GM18868 (cell line): ENCODE measurements around the gene CMIP.
A peak's percentile ranks its signal among the peaks of the same experiment; 100 is the strongest.

ENCODE experiments used
- ATAC-seq: cut with Tn5 transposase; IDR thresholded peaks from one replicate; pipeline ENCODE4 v1.9.1; 2021; ENCODE audit warnings: mild to moderate bottlenecking, moderate library complexity; ENCODE audit not compliant: unreplicated experiment

Gene CMIP

GRCh38 chr16:81458827-81459598 lies 14.4 kb downstream of the CMIP start:
- no peak for ATAC-seq

DNA sequence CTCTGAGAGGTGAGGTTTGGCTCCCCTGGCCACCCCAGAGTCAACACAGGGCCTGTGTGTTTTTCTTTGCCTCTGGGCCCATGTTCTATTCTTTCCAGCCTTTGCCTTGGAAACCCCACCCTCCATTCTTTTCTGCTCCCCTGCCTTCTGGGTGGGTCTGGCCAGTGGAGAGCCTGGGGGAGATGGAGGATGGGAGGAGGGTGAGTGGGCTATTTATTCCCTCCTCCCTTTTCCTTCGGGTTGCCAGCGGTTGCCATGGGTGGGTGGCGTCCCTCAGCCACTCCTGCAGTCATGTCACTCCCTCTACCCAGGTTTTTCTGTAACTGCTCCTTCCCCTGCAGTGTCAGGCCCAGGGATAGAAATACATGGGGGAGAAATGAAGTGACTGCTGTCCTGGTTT lies 15.5 kb downstream of the CMIP start:
- ATAC-seq: no peak

DNA sequence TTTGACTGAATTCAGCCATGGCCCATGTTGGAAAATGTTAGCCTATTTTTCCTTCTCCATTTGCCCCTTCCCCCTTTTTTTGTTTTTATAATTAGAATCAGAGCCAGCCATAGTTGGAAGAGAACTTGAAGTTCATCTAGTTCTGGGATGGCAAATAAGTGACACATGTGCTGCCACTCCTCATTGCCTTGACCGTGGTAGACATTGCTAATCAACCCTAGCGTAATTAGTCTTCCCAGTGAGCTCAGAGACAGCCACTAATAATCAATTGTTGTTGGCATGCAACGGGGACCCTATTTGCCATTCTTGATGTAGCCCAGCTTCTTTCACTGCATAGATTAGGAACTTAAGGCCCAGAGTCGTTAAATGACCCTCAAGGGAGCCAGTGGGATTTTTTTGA lies 16.6 kb downstream of the CMIP start:
- ATAC-seq: no peak

DNA sequence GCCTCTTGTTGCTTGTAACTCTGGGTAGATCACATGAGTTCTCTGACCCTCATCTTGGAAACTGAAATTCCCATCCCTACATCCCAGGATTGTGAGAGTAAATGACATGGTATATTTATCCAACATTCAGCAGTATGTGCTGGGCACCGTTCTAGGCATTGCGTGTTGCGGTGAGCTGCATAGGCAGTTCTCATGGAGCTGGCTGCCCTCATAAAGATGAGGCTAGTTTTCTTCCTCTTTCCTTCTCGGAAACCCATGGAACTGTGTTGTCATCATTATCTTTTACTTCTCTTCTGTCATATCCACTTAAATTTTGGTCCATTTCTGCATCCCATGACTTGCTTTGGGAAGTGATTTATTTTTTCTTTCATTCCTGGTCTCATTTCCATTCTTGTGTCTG lies 17.2 kb downstream of the CMIP start:
- ATAC-seq: no peak

DNA sequence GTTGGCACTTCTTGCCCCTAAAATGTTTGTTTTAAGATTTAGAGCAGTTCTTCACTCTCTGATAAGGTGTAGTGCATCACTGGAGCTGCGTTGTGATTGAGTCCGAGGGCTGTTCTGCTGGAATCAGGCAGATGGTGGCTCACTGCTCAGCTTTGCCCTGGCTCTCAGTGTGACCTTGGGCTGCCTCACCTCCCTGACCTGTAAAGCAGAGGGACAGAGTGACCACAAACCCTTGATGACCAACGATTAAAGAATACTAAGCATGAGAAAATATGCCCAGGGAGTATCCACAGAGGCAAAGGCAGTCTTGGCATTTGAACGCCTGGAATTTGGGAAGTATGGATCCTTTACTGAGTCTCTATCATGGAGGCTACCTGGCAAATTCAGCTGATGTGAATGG lies 18.1 kb downstream of the CMIP start:
- ATAC-seq: no peak

- no peak for ATAC-seq
Measured at GRCh38 chr16:81463296-81463890, 18.8 kb downstream of the CMIP start.

DNA sequence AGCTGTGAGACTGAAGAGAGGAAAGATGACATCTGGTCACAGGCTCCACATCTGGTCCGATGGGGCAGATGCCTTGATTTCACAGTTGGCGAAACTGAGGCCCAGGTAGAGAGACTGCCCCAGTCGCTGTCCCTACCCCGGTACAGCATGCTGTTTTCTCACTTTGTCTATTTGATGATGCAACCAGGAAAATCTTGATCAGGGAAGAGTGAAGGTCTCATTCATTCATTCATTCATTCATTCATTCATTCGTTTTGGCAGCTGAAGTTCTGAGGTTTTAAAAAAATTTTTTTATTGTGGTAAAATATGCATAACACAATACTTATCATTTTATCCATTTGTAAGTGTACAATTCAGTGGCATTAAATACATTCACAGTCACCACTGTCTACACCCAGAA lies 19.7 kb downstream of the CMIP start:
- no peak for ATAC-seq

DNA sequence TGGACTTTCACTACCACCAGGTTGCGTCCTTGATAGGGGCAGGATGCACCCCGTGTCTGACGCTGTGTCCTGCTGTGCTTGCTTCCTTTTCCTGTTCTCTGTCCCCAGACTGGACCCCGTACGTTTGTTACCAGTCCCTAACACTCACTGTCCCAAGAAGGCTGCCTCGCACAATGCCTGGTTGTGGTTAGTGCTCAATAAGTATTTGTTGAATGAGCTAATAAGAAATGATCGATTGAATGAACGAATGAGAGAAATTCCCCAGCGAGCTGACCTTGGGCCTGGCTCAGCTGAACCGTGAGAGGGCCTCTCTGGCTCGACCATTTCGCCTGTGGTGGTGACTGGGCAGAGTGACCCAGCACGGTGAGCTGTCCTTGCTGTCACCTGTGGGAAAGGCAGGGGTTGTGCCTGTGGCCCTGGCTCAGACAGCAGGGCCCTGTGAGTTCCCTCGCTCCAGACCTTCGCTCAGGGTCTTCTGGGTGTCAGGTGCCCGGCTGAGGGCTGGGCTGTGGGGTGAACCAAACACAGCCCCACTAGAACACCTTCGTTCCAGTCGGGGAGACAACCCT lies 20.9 kb downstream of the CMIP start:
- no peak for ATAC-seq

DNA sequence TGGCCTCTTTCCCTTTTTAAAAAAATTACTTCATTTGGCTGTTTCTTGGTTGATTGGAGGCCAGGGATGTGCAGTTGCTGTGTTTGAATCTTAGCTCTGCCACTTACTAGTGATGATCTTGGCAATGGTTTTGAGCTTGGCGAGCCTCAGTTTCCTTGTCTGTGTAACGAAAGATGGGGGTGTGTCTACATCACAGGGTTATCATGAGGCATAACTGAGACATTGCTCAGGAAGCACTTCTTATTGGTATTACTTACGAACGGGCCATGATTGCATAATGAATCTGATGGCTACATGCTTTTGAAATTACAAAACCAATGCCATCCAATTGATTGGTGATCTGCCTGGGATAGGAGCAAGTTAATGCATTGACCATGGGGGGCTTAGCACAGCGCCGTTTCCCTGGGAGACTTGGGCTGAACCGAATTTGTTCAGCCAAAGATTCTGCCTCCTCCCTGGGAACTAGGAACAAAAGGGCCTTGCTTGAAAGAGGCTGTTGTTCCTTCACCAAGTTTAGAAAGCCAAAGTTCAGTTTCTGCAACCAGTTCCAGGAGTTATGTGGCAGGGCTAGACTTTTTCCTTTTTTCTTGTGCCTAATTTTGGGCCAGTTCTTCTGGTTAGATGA lies 21.9 kb downstream of the CMIP start:
- no peak for ATAC-seq

GRCh38 chr16:81467072-81467471 lies 22.5 kb downstream of the CMIP start:
- ATAC-seq: no peak

GRCh38 chr16:81467815-81468214 lies 23.2 kb downstream of the CMIP start:
- no peak for ATAC-seq

DNA sequence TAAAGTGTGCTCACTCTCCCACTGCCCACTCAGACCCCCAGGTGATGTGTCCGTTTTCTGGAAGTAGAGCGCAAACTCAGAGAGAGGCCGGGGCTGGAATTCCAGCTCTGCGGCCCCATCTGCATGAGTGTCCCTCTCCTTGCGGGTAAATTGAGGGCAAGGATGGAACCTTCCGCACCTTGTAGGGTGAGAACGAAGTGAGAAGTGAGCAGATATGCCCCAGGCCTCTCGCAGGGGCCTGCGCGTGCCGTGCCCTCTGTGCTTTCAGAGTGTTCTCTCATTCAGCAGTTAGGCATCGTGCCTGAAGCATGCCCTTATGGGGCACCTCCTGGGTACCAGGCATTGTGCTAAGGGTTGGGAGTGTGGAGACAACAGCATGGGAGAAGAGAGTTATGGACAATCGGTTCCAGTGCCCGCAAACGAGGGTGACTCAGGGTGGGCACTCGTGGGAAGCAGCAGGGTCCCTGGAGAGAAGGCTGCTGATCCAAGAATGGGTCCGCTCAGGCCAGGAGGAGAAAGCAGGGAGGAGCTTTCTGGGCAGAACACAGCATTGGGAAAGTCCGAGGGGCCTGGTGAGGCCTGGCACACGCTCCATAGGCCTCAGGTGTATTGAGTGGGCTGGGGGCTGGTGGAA lies 23.8 kb downstream of the CMIP start:
- ATAC-seq: no peak

GRCh38 chr16:81469183-81469677 lies 24.6 kb downstream of the CMIP start:
- no peak for ATAC-seq

DNA sequence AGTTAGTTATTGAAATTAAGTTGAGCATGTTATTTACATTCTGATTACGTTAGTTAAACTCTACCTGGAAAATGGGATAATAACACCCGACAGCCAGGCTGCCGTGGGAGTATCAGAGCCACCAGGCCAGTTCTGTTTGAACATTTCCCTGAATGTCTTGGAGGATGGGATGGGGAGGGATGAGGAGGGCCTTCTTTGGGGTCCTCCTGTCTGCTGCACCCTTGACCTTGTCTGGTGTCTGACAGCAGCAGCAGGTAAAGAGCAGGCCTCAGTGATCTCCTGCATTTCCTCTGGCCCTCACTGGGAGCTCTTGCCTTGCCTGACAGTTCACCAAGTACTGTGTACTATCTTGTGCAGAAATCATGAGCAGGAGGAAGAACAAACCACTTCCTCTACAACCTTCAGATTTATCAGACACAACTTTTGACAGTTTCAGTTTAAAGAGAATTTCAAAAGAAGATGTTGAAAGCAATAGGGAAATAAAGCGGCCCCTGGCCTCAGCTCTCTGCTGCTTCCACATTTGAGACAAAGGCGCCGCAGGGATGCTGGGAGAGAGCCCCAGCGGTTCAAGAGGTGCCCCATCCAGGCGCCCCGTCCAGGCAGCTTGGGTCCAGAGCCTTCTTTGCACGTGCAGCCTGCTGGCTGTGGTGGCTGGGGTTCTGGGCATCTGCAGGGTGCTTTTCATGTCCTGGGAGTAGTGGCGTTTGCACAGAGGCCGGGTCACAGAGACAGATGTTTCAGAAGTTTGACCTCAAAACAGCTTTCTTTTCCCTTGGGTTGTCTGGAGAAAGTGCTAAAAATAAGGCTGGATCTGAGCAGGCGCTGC lies 25.3 kb downstream of the CMIP start:
- ATAC-seq: peak; percentile 90

DNA sequence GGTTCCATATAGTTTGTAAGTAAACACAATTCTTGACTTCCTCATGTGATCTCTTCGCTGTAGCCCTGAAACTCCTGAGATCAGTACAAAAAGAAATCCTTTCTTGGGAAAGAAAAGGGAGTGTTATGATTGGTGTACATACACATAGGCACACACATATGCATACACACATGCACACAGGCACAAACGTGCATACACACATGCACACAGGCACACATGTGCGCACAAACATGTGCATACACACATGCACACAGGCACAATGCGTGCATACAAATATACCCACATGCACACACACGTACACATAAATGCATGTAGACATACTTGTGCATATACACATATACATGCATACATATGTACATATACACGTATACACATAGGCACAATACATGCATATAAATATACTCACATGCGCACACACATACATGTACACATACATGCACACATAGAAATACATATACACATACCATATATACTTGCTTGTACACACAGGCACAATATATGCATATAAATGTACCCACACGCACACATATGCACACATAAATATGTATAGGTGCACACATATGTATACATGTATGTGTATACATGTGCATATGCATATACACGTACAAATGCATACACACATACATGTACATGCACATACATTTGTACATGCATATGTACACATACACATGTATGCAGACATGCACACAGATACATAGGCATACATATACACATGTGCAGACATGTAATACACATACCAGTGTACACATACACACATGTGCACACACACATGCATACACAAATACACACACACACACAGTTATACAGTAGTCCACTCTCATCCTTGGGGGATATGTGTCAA lies 26.4 kb downstream of the CMIP start:
- no peak for ATAC-seq

- ATAC-seq: no peak
Measured at GRCh38 chr16:81471882-81472281, 27.3 kb downstream of the CMIP start.

GRCh38 chr16:81472391-81472790 lies 27.8 kb downstream of the CMIP start:
- ATAC-seq: no peak

GRCh38 chr16:81473066-81473488 lies 28.5 kb downstream of the CMIP start:
- ATAC-seq: no peak

DNA sequence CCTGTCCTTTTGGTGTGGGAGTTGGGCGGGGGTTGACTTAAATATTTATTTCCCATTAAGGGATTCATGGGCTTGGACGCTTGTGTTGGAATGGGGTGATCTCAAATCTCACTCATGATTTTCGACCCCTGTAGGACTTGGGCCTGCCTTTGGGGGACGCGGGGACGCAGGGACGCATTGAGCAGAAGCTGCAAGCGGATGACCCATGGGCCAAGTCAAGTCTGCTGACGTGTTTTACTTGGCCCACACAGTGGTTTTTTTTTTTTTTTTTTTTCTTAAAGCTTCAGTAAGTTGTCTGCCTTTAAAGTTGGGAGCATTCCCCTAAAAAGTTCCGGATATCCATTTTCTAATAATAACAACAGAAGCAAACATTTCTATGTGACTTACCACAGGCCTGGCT lies 28.9 kb downstream of the CMIP start:
- no peak for ATAC-seq
